ENCODE data around the gene GNA14.
"Not testable (repeated sequence)": the region's sequence is repeated elsewhere in the genome, so short reads cannot be mapped to it uniquely, and the experiment has no call there.

The GNA14 gene

GRCh38 chr9:77640741-77641580, 7.2 kb downstream of the GNA14 start:
- no peak for FAIRE-seq

- no peak for FAIRE-seq
These were observed 15.5 kb downstream of the GNA14 start for GRCh38 chr9:77632652-77633051.

- not testable (repeated sequence) for FAIRE-seq
These were observed 19.3 kb downstream of the GNA14 start for GRCh38 chr9:77628864-77629263.

- no peak for FAIRE-seq
These were observed 31.9 kb downstream of the GNA14 start for GRCh38 chr9:77616191-77616590.

- FAIRE-seq, result no peak
These were observed 33.5 kb downstream of the GNA14 start for GRCh38 chr9:77614645-77615044.

GRCh38 chr9:77606526-77606925, 41.6 kb downstream of the GNA14 start:
- no peak for FAIRE-seq

GRCh38 chr9:77605449-77606220, 42.5 kb downstream of the GNA14 start:
- FAIRE-seq, result no peak

GRCh38 chr9:77604316-77604715, 43.8 kb downstream of the GNA14 start:
- FAIRE-seq, result no peak

GRCh38 chr9:77602852-77603251, 45.3 kb downstream of the GNA14 start:
- no peak for FAIRE-seq

GRCh38 chr9:77601476-77602099, 46.5 kb downstream of the GNA14 start:
- no peak for FAIRE-seq

- FAIRE-seq, result no peak
These were observed 47.3 kb downstream of the GNA14 start for GRCh38 chr9:77600810-77601209.

- no peak for FAIRE-seq
These were observed 48.6 kb downstream of the GNA14 start for GRCh38 chr9:77599492-77599891.

- FAIRE-seq, result no peak
These were observed 49.1 kb downstream of the GNA14 start for GRCh38 chr9:77598991-77599390.

- FAIRE-seq, result no peak
These were observed 49.6 kb downstream of the GNA14 start for GRCh38 chr9:77598524-77598923.

- no peak for FAIRE-seq
These were observed 51.1 kb downstream of the GNA14 start for GRCh38 chr9:77597057-77597456.

GRCh38 chr9:77595426-77596095, 52.6 kb downstream of the GNA14 start:
- no peak for FAIRE-seq

GRCh38 chr9:77594963-77595362, 53.2 kb downstream of the GNA14 start:
- FAIRE-seq, result no peak

- no peak for FAIRE-seq
These were observed 54.6 kb downstream of the GNA14 start for GRCh38 chr9:77593528-77593927.

- no peak for FAIRE-seq
These were observed 55.6 kb downstream of the GNA14 start for GRCh38 chr9:77592476-77592875.

GRCh38 chr9:77589046-77589795, 58.9 kb downstream of the GNA14 start:
- no peak for FAIRE-seq

GRCh38 chr9:77588271-77588937, 59.7 kb downstream of the GNA14 start:
- no peak for FAIRE-seq

GRCh38 chr9:77587851-77588250, 60.3 kb downstream of the GNA14 start:
- no peak for FAIRE-seq
